K562 (cell line): ENCODE data around the gene SPG21. TPM values are rescaled to one million over a fixed set of nuclear protein-coding genes. Genes with fewer than 3 reads are reported as not detected.
A peak's percentile ranks its signal among the peaks of the same experiment; 100 is the strongest.

ENCODE experiments used
- ARID3A ChIP-seq: IDR thresholded peaks from 2 replicates; pipeline ENCODE4 v1.6.1; 2012; ENCODE audit warnings: low read depth, low read length, improper control_type of control experiment, borderline replicate concordance
- ATF1 ChIP-seq, 2 experiments: fragments of 450-650 bp in 1 of 2; IDR thresholded peaks; 2 replicates each; pipeline ENCODE4 v1.6.1; 2016; ENCODE audit warnings: missing compliant biosample characterization in 1 of 2, missing genetic modification characterization in 1 of 2
- BRF2 ChIP-seq: IDR thresholded peaks from 3 replicates; pipeline ENCODE4 v1.6.1; 2011; ENCODE audit warnings: borderline replicate concordance, mild to moderate bottlenecking; ENCODE audit not compliant: insufficient read length, insufficient read depth
- CXXC5 ChIP-seq: fragments of 250-450 bp; sonication (Bioruptor Pico); IDR thresholded peaks from 2 replicates; pipeline ENCODE4 v1.8.0; 2022; ENCODE audit warnings: inconsistent platforms, mild to moderate bottlenecking, moderate library complexity
- DPF2 ChIP-seq: fragments of 450-650 bp; IDR thresholded peaks from 2 replicates; pipeline ENCODE4 v1.6.1; 2016
- FOXJ3 ChIP-seq: sonication (generic); formaldehyde crosslinking; IDR thresholded peaks from 2 replicates; pipeline ENCODE4 v1.4.0; 2020; ENCODE audit warnings: mild to moderate bottlenecking, missing genetic modification reagents
- GATAD2A ChIP-seq: fragments of 450-650 bp; IDR thresholded peaks from 2 replicates; pipeline ENCODE4 v1.6.1; 2017
- HDGF ChIP-seq: fragments of 450-650 bp; IDR thresholded peaks from 2 replicates; pipeline ENCODE4 v1.6.1; 2016
- KLF6 ChIP-seq: fragments of 250-450 bp; sonication (Bioruptor Pico); IDR thresholded peaks from 2 replicates; pipeline ENCODE4 v1.4.0; 2020; ENCODE audit warnings: mild to moderate bottlenecking, moderate library complexity, borderline replicate concordance
- LARP7 ChIP-seq: fragments of 450-650 bp; IDR thresholded peaks from 2 replicates; pipeline ENCODE4 v1.6.1; 2016
- LEF1 ChIP-seq: fragments of 450-650 bp; IDR thresholded peaks from 2 replicates; pipeline ENCODE4 v1.6.1; 2016; ENCODE audit warnings: mild to moderate bottlenecking
- MCM7 ChIP-seq, 2 experiments: fragments of 450-650 bp; IDR thresholded peaks; 2 replicates each; pipeline ENCODE4 v1.6.1; 2016 to 2018
- PTRF ChIP-seq: fragments of 450-650 bp; IDR thresholded peaks from 2 replicates; pipeline ENCODE4 v1.6.1; 2016; ENCODE audit warnings: mild to moderate bottlenecking, missing genetic modification characterization, missing compliant biosample characterization
- RB1 ChIP-seq: fragments of 450-650 bp; IDR thresholded peaks from 2 replicates; pipeline ENCODE4 v1.6.1; 2017; ENCODE audit warnings: low read depth, mild to moderate bottlenecking
- SOX6 ChIP-seq: fragments of 450-650 bp; IDR thresholded peaks from 2 replicates; pipeline ENCODE4 v1.6.1; 2014; ENCODE audit warnings: mild to moderate bottlenecking
- SRF ChIP-seq, 2 experiments: fragments of 250-450, 450-650 bp in 1 of 2; sonication (Bioruptor Pico) in 1 of 2; sonication (generic) in 1 of 2; formaldehyde crosslinking; IDR thresholded peaks; 2 replicates each; pipeline versions ENCODE4 v1.5.0 to v1.5.1; 2020 to 2022; ENCODE audit warnings: mild to moderate bottlenecking in 1 of 2, missing genetic modification reagents in 1 of 2
- STAT5B ChIP-seq: fragments of 250-450 bp; sonication (Bioruptor Pico); IDR thresholded peaks from 2 replicates; pipeline ENCODE4 v1.8.0; 2021; ENCODE audit warnings: mild to moderate bottlenecking, inconsistent platforms
- TAF7 ChIP-seq: fragments of 450-650 bp; IDR thresholded peaks from 2 replicates; pipeline ENCODE4 v1.6.1; 2016; ENCODE audit warnings: missing genetic modification characterization, missing compliant biosample characterization
- THRA ChIP-seq: fragments of 450-650 bp; IDR thresholded peaks from 2 replicates; pipeline ENCODE4 v1.6.1; 2017; ENCODE audit warnings: mild to moderate bottlenecking, moderate library complexity
- TRIM25 ChIP-seq: fragments of 450-650 bp; IDR thresholded peaks from 2 replicates; pipeline ENCODE4 v1.7.0; 2016; ENCODE audit warnings: borderline replicate concordance
- ZBTB1 ChIP-seq: sonication (generic); formaldehyde crosslinking; IDR thresholded peaks from 2 replicates; pipeline ENCODE4 v1.8.1; 2023; ENCODE audit warnings: missing genetic modification reagents, low read depth, mild to moderate bottlenecking, borderline replicate concordance
- ZFP30 ChIP-seq: fragments of 250-450 bp; sonication (Bioruptor Pico); IDR thresholded peaks from 2 replicates; pipeline ENCODE4 v1.8.0; 2022; ENCODE audit warnings: moderate library complexity, mild to moderate bottlenecking, inconsistent platforms, borderline replicate concordance
- ZFX ChIP-seq: sonication (generic); formaldehyde crosslinking; IDR thresholded peaks from 2 replicates; pipeline ENCODE4 v1.8.0; 2022; ENCODE audit warnings: mild to moderate bottlenecking, missing genetic modification reagents, moderate library complexity
- ZNF12 ChIP-seq: sonication (generic); formaldehyde crosslinking; IDR thresholded peaks from 2 replicates; pipeline ENCODE4 v1.4.0; 2020; ENCODE audit warnings: mild to moderate bottlenecking, missing genetic modification reagents
- ZNF184 ChIP-seq: sonication (generic); formaldehyde crosslinking; IDR thresholded peaks from 2 replicates; pipeline ENCODE4 v1.5.0; 2020; ENCODE audit warnings: missing genetic modification reagents
- polyA plus RNA-seq, 8 experiments: library from polyadenylated mRNA; depleted of rRNA in 4 of 8; stranded (reverse) in 5 of 8; unstranded in 3 of 8; fragments of >200 nt; fragmentation: Nextera tagmentation in 2 of 8; fragmentation: Illumina TruSeq in 1 of 8; extraction: Ambion mirVana in 2 of 8; extraction: Trizol in 1 of 8; gene quantifications; 2 replicates each; pipeline versions ENCODE4 v1.2.1 to v1.2.3, GENCODE V29; 2011 to 2014; ENCODE audit warnings: inconsistent platforms in 1 of 8, missing spikeins in 1 of 8
- total RNA-seq, 7 experiments: library from RNA; depleted of rRNA in 6 of 7; stranded (reverse); fragments of >200 nt in 6 of 7; fragmentation: Illumina TruSeq in 2 of 7; extraction: Trizol in 2 of 7; gene quantifications; 2 replicates each; pipeline versions ENCODE4 v1.2.1 to v1.2.3, GENCODE V29; 2011 to 2021; ENCODE audit warnings: low replicate concordance in 1 of 7

The SPG21 gene
- total and polyA plus RNA-seq, 9 of the 15 experiments (the other 6 are each of a cell fraction or from before 2014, with no cell fraction given), result 22.8 to 98.8 (median 65.1) TPM

- no peak for TF ChIP-seq ATF1 (CRISPR knock-in tag; IDR thresholded peaks at IDR 0.05)
- TF ChIP-seq ATF1 (tag; IDR thresholded peaks at IDR 0.05), result no peak
- TF ChIP-seq DPF2, result no peak
- no peak for TF ChIP-seq PTRF (tag)
- TF ChIP-seq SOX6, result no peak
- TF ChIP-seq RB1, result peak; percentile 82
- no peak for TF ChIP-seq MCM7 (IDR thresholded peaks at IDR 0.05)
- TF ChIP-seq ZNF12, result no peak
- no peak for TF ChIP-seq TRIM25
- TF ChIP-seq LARP7, result no peak
- TF ChIP-seq STAT5B, result no peak
- TF ChIP-seq BRF2, result no peak
- TF ChIP-seq ARID3A, result no peak
- TF ChIP-seq ZNF184 (CRISPR knock-in tag), result no peak
- no peak for TF ChIP-seq FOXJ3
- TF ChIP-seq THRA, result no peak
- TF ChIP-seq ZFP30, result no peak
- TF ChIP-seq TAF7, result no peak
- TF ChIP-seq GATAD2A, result no peak
- no peak for TF ChIP-seq LEF1
- TF ChIP-seq ZBTB1 (CRISPR knock-in tag), result peak; percentile 58; the same call in 1 of the 2 replicates
- peak; percentile 55; the same call in 1 of the 2 replicates for TF ChIP-seq CXXC5 (CRISPR knock-in tag)
- TF ChIP-seq KLF6, result no peak
- TF ChIP-seq ZFX (CRISPR knock-in tag), result peak; percentile 94
- no peak for TF ChIP-seq HDGF
- TF ChIP-seq SRF (CRISPR knock-in tag; IDR thresholded peaks at IDR 0.05), result no peak
Observed at GRCh38 chr15:65028921-65029735, 39.4 kb upstream of the SPG21 start, which contains the start of gene MTFMT (continued).
